GM10266 (cell line): Measurements from ENCODE around the gene KMT2B.
A peak's percentile ranks its signal among the peaks of the same experiment; 100 is the strongest.

Experiments used
- DNase-seq: peaks from one replicate; pipeline ENCODE4 v3.0.0; 2012; ENCODE audit errors: extremely low spot score
- TF ChIP-seq, protein P1 (sequence below): IDR thresholded peaks from 2 replicates; pipeline ENCODE4 v1.5.1; 2012; ENCODE audit warnings: mild to moderate bottlenecking, low read depth; ENCODE audit not compliant: control insufficient read depth, insufficient read depth; ENCODE audit errors: missing control alignments

KMT2B gene

GRCh38 chr19:35718345-35719041 lies 690 bp downstream of the KMT2B start:
- DNase-seq = peak; percentile 70
- TF ChIP-seq, protein P1, sequence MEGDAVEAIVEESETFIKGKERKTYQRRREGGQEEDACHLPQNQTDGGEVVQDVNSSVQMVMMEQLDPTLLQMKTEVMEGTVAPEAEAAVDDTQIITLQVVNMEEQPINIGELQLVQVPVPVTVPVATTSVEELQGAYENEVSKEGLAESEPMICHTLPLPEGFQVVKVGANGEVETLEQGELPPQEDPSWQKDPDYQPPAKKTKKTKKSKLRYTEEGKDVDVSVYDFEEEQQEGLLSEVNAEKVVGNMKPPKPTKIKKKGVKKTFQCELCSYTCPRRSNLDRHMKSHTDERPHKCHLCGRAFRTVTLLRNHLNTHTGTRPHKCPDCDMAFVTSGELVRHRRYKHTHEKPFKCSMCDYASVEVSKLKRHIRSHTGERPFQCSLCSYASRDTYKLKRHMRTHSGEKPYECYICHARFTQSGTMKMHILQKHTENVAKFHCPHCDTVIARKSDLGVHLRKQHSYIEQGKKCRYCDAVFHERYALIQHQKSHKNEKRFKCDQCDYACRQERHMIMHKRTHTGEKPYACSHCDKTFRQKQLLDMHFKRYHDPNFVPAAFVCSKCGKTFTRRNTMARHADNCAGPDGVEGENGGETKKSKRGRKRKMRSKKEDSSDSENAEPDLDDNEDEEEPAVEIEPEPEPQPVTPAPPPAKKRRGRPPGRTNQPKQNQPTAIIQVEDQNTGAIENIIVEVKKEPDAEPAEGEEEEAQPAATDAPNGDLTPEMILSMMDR = no peak

DNA sequence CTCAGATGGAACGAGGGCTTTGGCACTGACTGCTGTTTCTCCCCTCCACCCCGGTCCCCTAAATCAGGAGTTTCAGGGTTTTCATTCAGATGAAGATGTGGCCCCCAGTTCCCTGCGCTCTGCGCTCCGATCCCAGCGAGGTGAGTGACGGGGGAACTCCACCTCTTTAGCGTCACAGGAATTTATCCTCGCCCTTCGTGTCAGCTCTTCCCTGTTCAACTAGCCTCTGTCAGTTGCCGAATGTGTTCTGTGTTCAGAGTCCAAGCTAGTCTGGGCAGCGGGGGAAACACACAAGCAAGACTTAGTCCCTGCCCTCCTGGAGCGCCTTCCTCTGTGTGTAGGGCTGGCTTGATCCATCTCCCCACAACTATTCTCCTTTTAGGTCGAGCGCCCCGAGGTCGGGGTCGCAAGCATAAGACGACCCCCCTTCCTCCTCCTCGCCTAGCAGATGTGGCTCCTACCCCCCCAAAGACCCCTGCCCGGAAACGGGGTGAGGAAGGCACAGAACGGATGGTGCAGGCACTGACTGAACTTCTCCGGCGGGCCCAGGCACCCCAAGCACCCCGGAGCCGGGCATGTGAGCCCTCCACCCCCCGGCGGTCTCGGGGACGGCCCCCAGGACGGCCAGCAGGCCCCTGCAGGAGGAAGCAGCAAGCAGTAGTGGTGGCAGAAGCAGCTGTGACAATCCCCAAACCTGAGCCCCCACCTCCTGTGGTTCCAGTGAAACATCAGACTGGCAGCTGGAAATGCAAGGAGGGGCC lies 1.8 kb downstream of the KMT2B start:
- TF ChIP-seq, protein P1 = no peak
- DNase-seq = no peak

- DNase-seq = no peak
- TF ChIP-seq, protein P1 = no peak
Measured at GRCh38 chr19:35720163-35720524, 2.3 kb downstream of the KMT2B start.

DNA sequence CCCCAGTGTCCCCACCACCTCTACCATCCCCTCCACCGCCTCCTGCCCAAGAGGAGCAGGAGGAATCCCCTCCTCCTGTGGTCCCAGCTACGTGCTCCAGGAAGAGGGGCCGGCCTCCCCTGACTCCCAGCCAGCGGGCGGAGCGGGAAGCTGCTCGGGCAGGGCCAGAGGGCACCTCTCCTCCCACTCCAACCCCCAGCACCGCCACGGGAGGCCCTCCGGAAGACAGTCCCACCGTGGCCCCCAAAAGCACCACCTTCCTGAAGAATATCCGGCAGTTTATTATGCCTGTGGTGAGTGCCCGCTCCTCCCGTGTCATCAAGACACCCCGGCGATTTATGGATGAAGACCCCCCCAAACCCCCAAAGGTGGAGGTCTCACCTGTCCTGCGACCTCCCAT lies 2.8 kb downstream of the KMT2B start:
- DNase-seq = no peak
- TF ChIP-seq, protein P1 = no peak

DNA sequence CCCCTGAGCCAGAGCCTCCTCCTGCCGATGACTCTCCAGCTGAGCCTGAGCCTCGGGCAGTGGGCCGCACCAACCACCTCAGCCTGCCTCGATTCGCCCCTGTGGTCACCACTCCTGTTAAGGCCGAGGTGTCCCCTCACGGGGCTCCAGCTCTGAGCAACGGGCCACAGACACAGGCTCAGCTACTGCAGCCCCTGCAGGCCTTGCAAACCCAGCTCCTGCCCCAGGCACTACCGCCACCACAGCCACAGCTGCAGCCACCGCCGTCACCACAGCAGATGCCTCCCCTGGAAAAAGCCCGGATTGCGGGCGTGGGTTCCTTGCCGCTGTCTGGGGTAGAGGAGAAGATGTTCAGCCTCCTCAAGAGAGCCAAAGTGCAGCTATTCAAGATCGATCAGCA lies 3.6 kb downstream of the KMT2B start:
- TF ChIP-seq, protein P1 = no peak

DNA sequence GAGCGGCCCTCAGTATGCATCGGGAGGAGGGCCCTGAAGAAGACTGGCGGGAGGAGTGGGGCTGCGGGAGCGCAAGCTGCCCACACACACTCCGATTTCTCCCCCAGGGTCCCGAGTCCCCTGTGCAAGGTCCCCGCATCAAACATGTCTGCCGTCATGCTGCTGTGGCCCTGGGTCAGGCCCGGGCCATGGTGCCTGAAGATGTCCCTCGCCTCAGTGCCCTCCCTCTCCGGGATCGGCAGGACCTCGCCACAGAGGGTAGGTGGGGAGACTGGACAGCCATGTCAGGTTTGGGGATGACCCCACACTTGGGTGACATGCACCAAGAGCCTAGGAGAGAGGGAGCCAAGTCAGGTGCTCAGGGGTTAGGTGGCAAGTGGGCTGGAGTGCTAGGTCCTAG lies 4.7 kb downstream of the KMT2B start:
- DNase-seq = no peak
- TF ChIP-seq, protein P1 = no peak

More for the DNA sequence above, 3.6 kb downstream of the KMT2B start:
- DNase-seq = no peak

DNA sequence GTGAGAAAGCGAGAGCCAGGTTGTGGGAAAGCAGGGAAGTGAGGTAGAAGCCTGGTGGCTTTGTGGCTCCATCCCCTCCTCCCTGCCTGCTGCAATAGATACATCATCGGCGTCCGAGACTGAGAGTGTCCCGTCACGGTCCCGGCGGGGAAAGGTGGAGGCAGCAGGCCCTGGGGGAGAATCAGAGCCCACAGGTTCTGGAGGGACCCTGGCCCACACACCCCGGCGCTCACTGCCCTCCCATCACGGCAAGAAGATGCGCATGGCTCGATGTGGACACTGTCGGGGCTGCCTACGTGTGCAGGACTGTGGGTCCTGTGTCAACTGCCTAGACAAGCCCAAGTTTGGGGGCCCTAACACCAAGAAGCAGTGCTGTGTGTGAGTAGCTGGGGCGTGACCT lies 5.1 kb downstream of the KMT2B start:
- DNase-seq = no peak

More for the DNA sequence above, 5.1 kb downstream of the KMT2B start:
- TF ChIP-seq, protein P1 = no peak
